MM.1S (cell line): ENCODE results near the gene SYNGR2.

Experiments used
- DNase-seq: peaks from one replicate; pipeline ENCODE4 v3.0.0-alpha.2; 2015
- H2AFZ ChIP-seq: fragments of 300-600 bp; sonication (generic); 2 replicates; pipeline ENCODE4 v1.6.0; 2016; ENCODE audit warnings: antibody characterized with exemption, low read length
- H3F3A ChIP-seq: fragments of 300-600 bp; sonication (generic); 2 replicates; pipeline ENCODE4 v1.6.1; 2016; ENCODE audit warnings: mild to moderate bottlenecking, antibody characterized with exemption, low read length, moderate library complexity, mixed read lengths; ENCODE audit not compliant: insufficient read depth
- H3K27ac ChIP-seq: fragments of 300-600 bp; sonication (generic); 2 replicates; pipeline ENCODE4 v1.5.1; 2016; ENCODE audit warnings: mild to moderate bottlenecking, low read length
- H3K27me3 ChIP-seq: fragments of 300-600 bp; sonication (generic); replicated peaks from 2 replicates; pipeline ENCODE4 v1.6.0; 2016; ENCODE audit warnings: low read length; ENCODE audit not compliant: insufficient read depth
- H3K36me3 ChIP-seq: fragments of 300-600 bp; sonication (generic); replicated peaks from 2 replicates; pipeline ENCODE4 v1.6.1; 2016; ENCODE audit warnings: mild to moderate bottlenecking, low read length, mixed read lengths; ENCODE audit not compliant: insufficient read depth
- H3K4me1 ChIP-seq: fragments of 300-600 bp; sonication (generic); 2 replicates; pipeline ENCODE4 v1.6.1; 2016; ENCODE audit warnings: low read length, mixed read lengths
- H3K4me2 ChIP-seq: fragments of 300-600 bp; sonication (generic); 2 replicates; pipeline ENCODE4 v1.6.0; 2016; ENCODE audit warnings: low read depth, low read length
- H3K4me3 ChIP-seq: fragments of 300-600 bp; sonication (generic); 2 replicates; pipeline ENCODE4 v1.5.1; 2016; ENCODE audit warnings: low read length, mixed read lengths
- H3K79me2 ChIP-seq: fragments of 300-600 bp; sonication (generic); 2 replicates; pipeline ENCODE4 v1.6.1; 2016; ENCODE audit warnings: mixed run types, low read length, mixed read lengths
- H3K9ac ChIP-seq: fragments of 300-600 bp; sonication (generic); 2 replicates; pipeline ENCODE4 v1.6.1; 2016; ENCODE audit warnings: low read length, mixed read lengths
- H3K9me2 ChIP-seq: fragments of 300-600 bp; sonication (generic); replicated peaks from 2 replicates; pipeline ENCODE4 v1.6.1; 2016; ENCODE audit warnings: mild to moderate bottlenecking, low read length, mixed read lengths; ENCODE audit not compliant: insufficient read depth
- H3K9me3 ChIP-seq: fragments of 300-600 bp; sonication (generic); replicated peaks from 2 replicates; pipeline ENCODE4 v1.6.1; 2016; ENCODE audit warnings: mild to moderate bottlenecking, low read length, mixed read lengths; ENCODE audit not compliant: insufficient read depth
- H4K20me1 ChIP-seq: fragments of 300-600 bp; sonication (generic); 2 replicates; pipeline ENCODE4 v1.6.1; 2016; ENCODE audit warnings: mild to moderate bottlenecking, low read length, moderate library complexity, mixed read lengths; ENCODE audit not compliant: insufficient read depth
- CTCF ChIP-seq: fragments of 300-600 bp; sonication (generic); IDR thresholded peaks from 2 replicates; pipeline ENCODE4 v1.5.1; 2016; ENCODE audit warnings: antibody characterized with exemption, low read length, mixed read lengths
- EZH2 ChIP-seq: fragments of 300-600 bp; sonication (generic); optimal IDR thresholded peaks from 2 replicates; pipeline ENCODE3; 2017; ENCODE audit warnings: low read depth, mild to moderate bottlenecking, antibody characterized with exemption, low read length, mixed read lengths
- EZH2phosphoT487 ChIP-seq: fragments of 300-600 bp; sonication (generic); IDR thresholded peaks from 2 replicates; pipeline ENCODE4 v1.6.1; 2018; ENCODE audit warnings: antibody characterized with exemption, low read length

Gene SYNGR2

GRCh38 chr17:78146881-78147280 lies 21.5 kb upstream of the SYNGR2 start:
- no peak overlapping the region for H3K4me3 ChIP-seq
- H2AFZ ChIP-seq = peak overlapping the region; percentile 5; the same call in 1 of the 2 replicates
- H3K36me3 ChIP-seq = no peaks in the 10 kb centered on the region
- no peak for TF ChIP-seq EZH2
- no peak for TF ChIP-seq EZH2phosphoT487
- no peak for TF ChIP-seq CTCF
- H4K20me1 ChIP-seq = no peaks in the 10 kb centered on the region
- peaks cover 36% of the 10 kb centered on the region for H3F3A ChIP-seq
- peak overlapping the region; percentile 2; the same call in 1 of the 2 replicates for H3K4me2 ChIP-seq
- H3K27ac ChIP-seq = peak overlapping the region; percentile 77
- peaks cover 59% of the 10 kb centered on the region for H3K4me1 ChIP-seq
- H3K9me3 ChIP-seq = no peaks in the 10 kb centered on the region
- no peaks in the 10 kb centered on the region for H3K9me2 ChIP-seq
- no peaks in the 10 kb centered on the region; the same call in 1 of the 2 replicates for H3K79me2 ChIP-seq
- peak overlapping the region; percentile 37 for H3K9ac ChIP-seq
- no peaks in the 10 kb centered on the region for H3K27me3 ChIP-seq
- DNase-seq = no peak

GRCh38 chr17:78147315-78147998 lies 20.9 kb upstream of the SYNGR2 start:
- no peaks in the 10 kb centered on the region for H4K20me1 ChIP-seq
- H3K9ac ChIP-seq = peak overlapping the region; percentile 37
- H3K4me1 ChIP-seq = peaks cover 53% of the 10 kb centered on the region
- no peaks in the 10 kb centered on the region for H3K9me2 ChIP-seq
- peak overlapping the region; percentile 2; the same call in 1 of the 2 replicates for H3K4me2 ChIP-seq
- no peak overlapping the region for H3K4me3 ChIP-seq
- H3K27me3 ChIP-seq = no peaks in the 10 kb centered on the region
- peaks cover 31% of the 10 kb centered on the region for H3F3A ChIP-seq
- peak overlapping the region; percentile 5 for H2AFZ ChIP-seq
- peak; percentile 68 for DNase-seq
- no peaks in the 10 kb centered on the region; the same call in 1 of the 2 replicates for H3K79me2 ChIP-seq
- no peaks in the 10 kb centered on the region for H3K36me3 ChIP-seq
- H3K9me3 ChIP-seq = no peaks in the 10 kb centered on the region
- TF ChIP-seq CTCF (no peak), EZH2 (no peak)
- peak overlapping the region; percentile 77 for H3K27ac ChIP-seq

GRCh38 chr17:78148286-78149016 lies 19.9 kb upstream of the SYNGR2 start:
- Histone ChIP-seq H2AFZ (no peak overlapping the region), H3K27me3 (no peaks in the 10 kb centered on the region), H3K4me3 (no peak overlapping the region), H3K9me3 (no peaks in the 10 kb centered on the region), H3K4me2 (no peak overlapping the region), H3F3A (peaks cover 30% of the 10 kb centered on the region), H4K20me1 (no peaks in the 10 kb centered on the region), H3K79me2 (no peaks in the 10 kb centered on the region), H3K9me2 (no peaks in the 10 kb centered on the region), H3K27ac (peak overlapping the region; percentile 77; the same call in 1 of the 2 replicates), H3K9ac (peak overlapping the region; percentile 37; the same call in 1 of the 2 replicates), H3K36me3 (no peaks in the 10 kb centered on the region), H3K4me1 (peaks cover 50% of the 10 kb centered on the region)
- no peak for TF ChIP-seq CTCF
- no peak for TF ChIP-seq EZH2phosphoT487
- no peak for TF ChIP-seq EZH2
- DNase-seq = no peak
